ENCODE data around the gene PIK3CD.

PIK3CD gene

GRCh38 chr1:9651565-9652378 is at the start of gene PIK3CD:
PIK3CD (plus strand) TSS chr1:9651731; CDS start chr1:9710456, 58,725 bp downstream.
- DNase-seq, result peak; percentile 61

- DNase-seq, result no peak
These were observed 49.4 kb upstream of the PIK3CD start for GRCh38 chr1:9601942-9602793.

- no peak for DNase-seq
These were observed 48.8 kb upstream of the PIK3CD start for GRCh38 chr1:9602794-9603167.

- DNase-seq, result no peak
These were observed 48.2 kb upstream of the PIK3CD start for GRCh38 chr1:9603307-9603706.

- DNase-seq, result no peak
These were observed 47.5 kb upstream of the PIK3CD start for GRCh38 chr1:9603766-9604753.

GRCh38 chr1:9604836-9605235 is 46.7 kb upstream of the PIK3CD start:
- no peak for DNase-seq

GRCh38 chr1:9605946-9606455 is 45.5 kb upstream of the PIK3CD start:
- DNase-seq, result no peak

GRCh38 chr1:9606458-9606857 is 45.1 kb upstream of the PIK3CD start:
- DNase-seq, result no peak

GRCh38 chr1:9606948-9607347 is 44.6 kb upstream of the PIK3CD start:
- DNase-seq, result no peak

GRCh38 chr1:9607352-9607751 is 44.2 kb upstream of the PIK3CD start:
- no peak for DNase-seq

- DNase-seq, result no peak
These were observed 41.5 kb upstream of the PIK3CD start for GRCh38 chr1:9609998-9610397.

GRCh38 chr1:9610548-9610947 is 41.0 kb upstream of the PIK3CD start:
- no peak for DNase-seq

- DNase-seq, result no peak
These were observed 39.8 kb upstream of the PIK3CD start for GRCh38 chr1:9611716-9612115.

- DNase-seq, result no peak
These were observed 39.2 kb upstream of the PIK3CD start for GRCh38 chr1:9612162-9612845.

- no peak for DNase-seq
These were observed 38.5 kb upstream of the PIK3CD start for GRCh38 chr1:9612871-9613624.

- no peak for DNase-seq
These were observed 37.8 kb upstream of the PIK3CD start for GRCh38 chr1:9613625-9614299.

- DNase-seq, result peak; percentile 70
These were observed 36.0 kb upstream of the PIK3CD start for GRCh38 chr1:9615316-9616063.

- no peak for DNase-seq
These were observed 32.4 kb upstream of the PIK3CD start for GRCh38 chr1:9618909-9619679.

- DNase-seq, result no peak
These were observed 30.5 kb upstream of the PIK3CD start for GRCh38 chr1:9621032-9621431.
